SK-N-MC (cell line): ENCODE results near the gene ANKS1A.
A peak's percentile ranks its signal among the peaks of the same experiment; 100 is the strongest.
"Not testable (repeated sequence)": the region's sequence is repeated elsewhere in the genome, so short reads cannot be mapped to it uniquely, and the experiment has no call there.

ENCODE experiments used
- DNase-seq: peaks from one replicate; pipeline ENCODE4 v3.0.0-alpha.2; 2011; ENCODE audit warnings: low read depth, low spot score
- H3K27ac ChIP-seq: fragments of 200-600 bp; sonication (generic); 2 replicates; pipeline ENCODE4 v1.5.1; 2016; ENCODE audit warnings: mixed run types
- H3K36me3 ChIP-seq: fragments of 200-600 bp; sonication (generic); 2 replicates; pipeline ENCODE4 v1.6.1; 2017; ENCODE audit warnings: antibody characterized with exemption, low read length, mixed read lengths; ENCODE audit not compliant: insufficient read depth
- H3K4me3 ChIP-seq: fragments of 200-600 bp; sonication (generic); 2 replicates; pipeline ENCODE4 v1.5.1; 2016
- H3K9ac ChIP-seq: fragments of 200-600 bp; sonication (generic); 2 replicates; pipeline ENCODE4 v1.8.0; 2017; ENCODE audit warnings: mixed run types, mixed read lengths; ENCODE audit not compliant: insufficient read length
- H3K9me3 ChIP-seq: fragments of 200-600 bp; sonication (generic); 2 replicates; pipeline ENCODE4 v1.6.1; 2017; ENCODE audit warnings: low read depth, mild to moderate bottlenecking, antibody characterized with exemption, low read length, moderate library complexity, mixed read lengths
- EZH2 ChIP-seq: fragments of 200-600 bp; sonication (generic); IDR thresholded peaks from one replicate; pipeline ENCODE4 v1.6.1; 2017; ENCODE audit warnings: antibody characterized with exemption
- FOXP2 ChIP-seq: optimal IDR thresholded peaks from 2 replicates; pipeline ENCODE3; 2011; ENCODE audit warnings: mild to moderate bottlenecking, moderate library complexity; ENCODE audit not compliant: insufficient read depth; ENCODE audit errors: extremely low read length, control extremely low read depth
- POLR2AphosphoS5 ChIP-seq: IDR thresholded peaks from 2 replicates; pipeline ENCODE4 v1.6.1; 2012; ENCODE audit warnings: mild to moderate bottlenecking, low read depth, low read length, borderline replicate concordance

The ANKS1A gene

DNA sequence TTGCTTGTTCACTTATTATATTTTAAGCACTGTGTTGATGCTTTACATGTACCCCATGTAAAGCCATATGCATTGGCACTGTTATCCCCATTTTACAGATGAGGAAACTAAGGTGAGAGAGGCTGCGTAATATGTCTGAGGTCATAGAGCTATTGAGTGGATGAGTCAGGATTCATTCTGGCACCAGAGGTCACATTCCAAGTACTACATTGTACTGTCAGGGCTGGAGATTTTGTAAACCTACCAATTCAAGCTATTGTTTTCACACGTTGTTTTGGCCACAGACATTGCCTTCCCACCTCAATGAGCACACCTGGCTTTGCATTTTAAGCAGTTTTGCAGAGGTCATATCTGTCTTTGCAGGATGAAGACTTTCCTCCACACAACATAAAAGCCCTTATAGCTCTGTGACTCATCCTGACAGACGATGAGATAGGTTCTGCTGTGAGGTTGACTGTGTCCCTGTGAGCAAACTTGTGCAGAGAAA is 33.2 kb downstream of the ANKS1A start:
- TF ChIP-seq FOXP2 = no peak
- TF ChIP-seq POLR2AphosphoS5 = no peak
- TF ChIP-seq EZH2 = no peak
- H3K9me3 ChIP-seq = no peaks in the 10 kb centered on the region
- no peak for DNase-seq
- no peak overlapping the region for H3K9ac ChIP-seq
- H3K36me3 ChIP-seq = no peaks in the 10 kb centered on the region
- H3K4me3 ChIP-seq = no peak overlapping the region
- H3K27ac ChIP-seq = no peak overlapping the region

DNA sequence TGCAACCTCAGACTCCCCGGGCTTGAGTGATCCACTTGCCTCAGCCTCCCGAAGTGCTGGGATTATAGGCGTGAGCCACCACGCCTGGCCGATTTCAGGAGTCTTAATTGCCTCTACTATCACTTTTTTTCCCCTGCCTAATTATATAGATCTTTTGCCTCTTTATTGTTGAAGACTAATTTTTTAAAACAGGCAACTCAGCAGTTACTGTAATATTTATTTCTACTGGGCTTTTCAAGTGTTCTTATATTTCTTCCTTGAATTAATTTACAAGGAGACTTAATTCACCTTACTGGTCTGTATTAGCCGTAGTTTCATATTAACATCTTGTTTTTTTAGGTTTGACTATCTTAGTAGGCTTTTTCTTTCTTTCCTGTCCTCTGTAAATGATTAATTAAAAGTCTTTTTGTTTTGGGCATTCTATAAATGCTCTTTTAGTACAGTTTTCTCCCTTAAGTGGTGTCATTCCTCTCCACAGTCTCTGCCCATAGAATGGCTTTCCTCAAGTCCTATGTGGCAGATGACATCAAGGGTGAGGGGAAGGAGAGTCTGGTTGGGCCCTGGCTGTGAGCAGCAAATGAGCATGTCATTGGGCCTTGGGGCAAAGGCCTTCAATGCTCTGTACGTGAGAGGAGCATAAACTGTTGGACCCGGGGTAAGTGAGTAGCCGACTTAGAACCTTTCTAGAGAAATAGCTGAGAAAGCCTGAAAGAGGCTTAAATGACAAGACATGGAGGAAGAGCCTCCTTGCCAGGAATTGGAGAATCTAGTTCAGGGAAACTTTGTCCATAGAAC is 36.0 kb downstream of the ANKS1A start:
- TF ChIP-seq POLR2AphosphoS5 (no peak), FOXP2 (no peak), EZH2 (no peak)
- Histone ChIP-seq H3K9me3 (no peaks in the 10 kb centered on the region), H3K4me3 (no peak overlapping the region), H3K9ac (no peak overlapping the region), H3K27ac (no peak overlapping the region), H3K36me3 (no peaks in the 10 kb centered on the region)
- no peak for DNase-seq

DNA sequence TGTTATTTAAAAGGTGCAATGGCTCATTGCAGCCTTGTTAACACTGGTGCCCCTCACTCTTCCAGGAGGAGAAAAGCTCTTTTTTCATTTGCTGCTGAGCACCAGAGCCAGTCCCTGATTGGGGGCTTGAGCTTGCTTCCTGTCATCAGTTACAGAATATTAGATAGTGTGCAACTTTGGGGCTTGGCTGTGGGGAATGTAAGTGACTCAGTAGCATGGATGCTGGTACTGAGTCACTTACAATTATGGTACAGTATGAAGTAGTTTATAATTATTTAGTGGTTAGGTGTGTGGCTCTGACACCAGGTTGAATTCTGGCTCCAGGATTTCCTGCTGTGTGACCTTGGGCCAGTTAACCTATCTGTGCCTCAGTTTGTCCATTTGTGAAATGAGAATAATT is 37.6 kb downstream of the ANKS1A start:
- no peak for TF ChIP-seq POLR2AphosphoS5
- no peak for TF ChIP-seq FOXP2
- TF ChIP-seq EZH2 = no peak
- H3K9me3 ChIP-seq = no peaks in the 10 kb centered on the region
- no peak overlapping the region for H3K9ac ChIP-seq
- H3K27ac ChIP-seq = no peak overlapping the region
- no peaks in the 10 kb centered on the region for H3K36me3 ChIP-seq
- DNase-seq = no peak
- no peak overlapping the region for H3K4me3 ChIP-seq

DNA sequence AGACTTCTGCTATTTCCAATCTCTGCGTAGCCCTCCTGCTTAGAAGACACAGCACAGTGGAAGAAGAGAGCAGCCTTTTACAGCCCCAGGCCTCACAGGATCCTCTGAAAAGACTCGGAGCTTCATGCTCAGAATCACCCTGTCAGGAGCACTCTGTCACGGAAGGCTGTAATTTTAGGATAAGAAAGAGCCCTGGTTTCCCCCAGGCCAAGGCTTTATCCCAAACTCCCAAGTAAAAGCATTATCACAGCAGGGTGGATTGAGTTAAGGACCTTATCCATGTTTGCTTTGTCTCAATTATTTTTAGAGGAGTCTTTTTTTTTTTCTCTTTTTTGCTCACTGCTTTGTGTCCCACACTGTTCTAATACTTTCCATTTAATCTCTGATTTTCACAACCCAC is 39.2 kb downstream of the ANKS1A start:
- no peaks in the 10 kb centered on the region for H3K9me3 ChIP-seq
- no peak for TF ChIP-seq FOXP2
- TF ChIP-seq EZH2 = no peak
- no peak for TF ChIP-seq POLR2AphosphoS5
- no peak overlapping the region for H3K27ac ChIP-seq
- no peak for DNase-seq
- no peak overlapping the region for H3K4me3 ChIP-seq
- H3K9ac ChIP-seq = no peak overlapping the region
- H3K36me3 ChIP-seq = no peaks in the 10 kb centered on the region

DNA sequence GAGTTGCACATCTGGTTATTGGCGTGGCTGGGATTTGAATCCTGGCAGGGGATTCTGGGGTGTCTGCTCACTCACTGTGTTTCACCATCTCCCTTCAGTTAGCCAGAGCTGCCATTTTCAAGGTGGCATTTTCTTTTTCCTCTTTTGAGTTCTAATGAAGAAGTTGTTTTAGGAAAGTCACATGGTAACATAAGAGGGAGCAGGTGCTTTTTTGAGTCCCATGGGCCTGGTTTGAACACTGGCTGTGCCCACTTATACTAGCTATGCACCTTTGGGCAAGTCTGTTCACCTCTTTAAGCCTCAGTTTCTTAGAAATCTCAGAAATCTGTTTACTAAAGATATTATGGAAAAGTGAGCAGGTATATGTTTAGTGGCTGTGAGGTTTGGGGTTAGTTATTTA is 39.6 kb downstream of the ANKS1A start:
- H3K36me3 ChIP-seq = no peaks in the 10 kb centered on the region
- H3K4me3 ChIP-seq = no peak overlapping the region
- no peaks in the 10 kb centered on the region for H3K9me3 ChIP-seq
- TF ChIP-seq FOXP2 = no peak
- H3K9ac ChIP-seq = no peak overlapping the region
- H3K27ac ChIP-seq = no peak overlapping the region
- no peak for DNase-seq

DNA sequence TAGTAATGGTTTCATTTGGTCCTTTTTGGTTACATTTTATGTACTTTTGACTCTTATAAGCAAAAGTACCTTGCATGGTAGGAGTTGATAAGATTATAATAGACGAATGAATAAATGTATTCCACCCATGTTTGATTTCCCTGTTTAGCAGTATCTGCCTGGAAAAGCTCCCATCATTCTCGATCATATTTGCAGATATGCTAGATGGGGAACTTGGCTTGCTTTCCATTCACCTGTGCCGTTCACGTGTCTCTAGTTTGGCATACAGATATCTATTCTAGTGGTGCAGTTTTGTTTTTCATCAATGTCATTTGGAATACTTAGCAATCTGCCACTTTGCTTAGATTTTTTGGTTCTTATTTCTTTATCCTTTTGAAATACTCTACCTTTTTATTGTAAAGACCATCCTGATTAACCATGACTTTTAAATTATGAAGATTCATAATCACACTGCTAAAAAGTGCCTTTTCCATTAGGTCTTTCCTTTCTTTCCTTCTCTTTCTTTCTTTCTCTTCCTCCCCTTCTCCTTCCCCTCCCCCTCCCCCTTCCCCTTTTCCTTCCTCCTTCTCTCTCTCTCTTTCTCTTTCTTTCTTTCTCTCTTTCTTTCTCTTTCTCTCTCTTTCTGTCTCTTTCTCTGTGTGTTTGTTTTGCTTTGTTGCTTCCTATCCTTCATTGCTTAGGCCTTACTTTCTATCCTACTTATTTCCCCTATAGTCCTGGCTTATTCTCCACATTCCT is 40.4 kb downstream of the ANKS1A start:
- Histone ChIP-seq H3K27ac (no peak overlapping the region), H3K9me3 (no peaks in the 10 kb centered on the region), H3K9ac (no peak overlapping the region), H3K36me3 (no peaks in the 10 kb centered on the region), H3K4me3 (no peak overlapping the region)
- DNase-seq = no peak
- TF ChIP-seq POLR2AphosphoS5 = no peak
- TF ChIP-seq EZH2 = no peak
- TF ChIP-seq FOXP2 = no peak

DNA sequence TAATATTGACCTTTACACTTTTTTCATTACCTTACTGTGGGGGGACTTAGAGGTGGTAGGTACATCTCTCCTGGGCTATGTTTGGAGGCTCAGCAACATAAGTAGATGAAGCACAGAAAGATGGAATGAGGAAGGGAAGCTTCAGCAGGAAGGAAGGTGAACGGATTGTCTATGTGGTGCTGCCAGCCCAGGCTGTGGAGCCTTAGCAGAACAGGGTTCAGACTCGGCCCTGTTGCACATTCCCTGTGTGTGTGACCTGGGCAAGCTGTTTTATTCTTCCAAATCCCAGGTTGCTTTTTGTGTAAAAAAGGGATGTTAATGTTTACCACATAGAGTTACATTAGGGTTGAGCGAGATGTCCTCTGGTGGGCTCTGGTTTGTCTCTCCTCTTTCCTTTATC is 41.2 kb downstream of the ANKS1A start:
- Histone ChIP-seq H3K27ac (no peak overlapping the region), H3K9me3 (no peaks in the 10 kb centered on the region), H3K36me3 (no peaks in the 10 kb centered on the region), H3K4me3 (no peak overlapping the region), H3K9ac (no peak overlapping the region)
- DNase-seq = no peak
- no peak for TF ChIP-seq FOXP2

DNA sequence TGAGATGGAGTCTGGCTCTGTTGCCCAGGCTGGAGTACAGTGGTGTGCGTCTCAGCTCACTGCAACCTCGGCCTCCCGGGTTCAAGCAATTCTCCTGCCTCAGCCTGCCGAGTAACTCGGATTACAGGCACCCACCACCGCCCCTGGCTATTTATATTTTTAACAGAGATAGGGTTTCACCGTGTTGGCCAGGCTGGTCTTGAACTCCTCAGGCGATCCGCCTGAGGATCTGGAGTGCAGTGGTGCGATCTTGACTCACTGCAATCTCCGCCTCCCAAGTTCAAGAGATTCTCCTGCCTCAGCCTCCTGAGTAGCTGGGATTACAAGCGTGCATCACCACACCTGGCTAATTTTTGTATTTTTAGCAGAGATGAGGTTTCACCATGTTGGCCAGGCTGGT is 43.1 kb downstream of the ANKS1A start:
- DNase-seq, H3K4me3 ChIP-seq, H3K9me3 ChIP-seq, H3K9ac ChIP-seq, H3K27ac ChIP-seq, H3K36me3 ChIP-seq: not testable (repeated sequence)

DNA sequence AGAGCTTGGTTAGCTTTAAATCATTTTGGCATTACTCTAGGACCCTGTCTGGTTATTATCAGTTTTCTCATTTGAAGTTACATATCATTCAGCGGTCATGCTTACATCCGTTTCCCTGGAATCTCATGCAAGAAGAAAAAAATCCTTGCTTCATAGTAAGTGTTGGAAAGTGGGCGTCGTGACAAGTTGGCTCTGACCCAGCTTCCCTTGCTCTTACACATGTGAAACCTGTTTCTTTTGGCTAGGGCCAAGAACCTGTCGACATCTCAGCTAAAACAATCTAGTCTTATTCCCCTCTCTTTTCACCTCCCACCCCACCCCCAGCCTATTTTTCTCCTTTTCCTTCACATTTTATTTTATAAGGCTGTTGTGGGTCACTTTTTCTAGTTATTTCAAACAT is 45.5 kb downstream of the ANKS1A start:
- peak overlapping the region; percentile 3; the same call in 1 of the 2 replicates for H3K27ac ChIP-seq
- H3K4me3 ChIP-seq = no peak overlapping the region
- H3K9me3 ChIP-seq = no peaks in the 10 kb centered on the region
- TF ChIP-seq POLR2AphosphoS5 = no peak
- no peak for TF ChIP-seq FOXP2
- TF ChIP-seq EZH2 = no peak
- no peak overlapping the region for H3K9ac ChIP-seq
- no peaks in the 10 kb centered on the region for H3K36me3 ChIP-seq
- DNase-seq = no peak
